ENCODE data around the gene TCL1A.

DNA sequence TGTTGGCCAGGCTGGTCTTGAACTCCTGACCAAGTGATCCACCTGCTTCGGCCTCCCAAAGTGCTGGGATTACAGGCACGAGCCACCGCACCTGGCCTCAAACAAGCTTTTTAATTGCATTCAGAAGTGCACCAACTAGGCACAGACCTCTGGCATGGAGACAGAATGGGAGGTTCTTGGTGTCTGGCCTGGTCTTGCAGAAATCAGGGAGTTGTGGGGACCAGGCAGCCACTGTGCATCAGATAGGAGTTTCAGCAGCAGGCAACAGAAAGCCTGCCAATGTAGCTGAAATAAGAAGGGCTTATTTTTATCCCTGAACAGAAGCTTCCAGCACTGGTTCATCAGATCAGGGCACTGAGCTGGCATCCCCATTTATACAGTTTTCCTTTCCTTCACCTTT is 49.9 kb downstream of the TCL1A start:
- TF ChIP-seq, protein P1, sequence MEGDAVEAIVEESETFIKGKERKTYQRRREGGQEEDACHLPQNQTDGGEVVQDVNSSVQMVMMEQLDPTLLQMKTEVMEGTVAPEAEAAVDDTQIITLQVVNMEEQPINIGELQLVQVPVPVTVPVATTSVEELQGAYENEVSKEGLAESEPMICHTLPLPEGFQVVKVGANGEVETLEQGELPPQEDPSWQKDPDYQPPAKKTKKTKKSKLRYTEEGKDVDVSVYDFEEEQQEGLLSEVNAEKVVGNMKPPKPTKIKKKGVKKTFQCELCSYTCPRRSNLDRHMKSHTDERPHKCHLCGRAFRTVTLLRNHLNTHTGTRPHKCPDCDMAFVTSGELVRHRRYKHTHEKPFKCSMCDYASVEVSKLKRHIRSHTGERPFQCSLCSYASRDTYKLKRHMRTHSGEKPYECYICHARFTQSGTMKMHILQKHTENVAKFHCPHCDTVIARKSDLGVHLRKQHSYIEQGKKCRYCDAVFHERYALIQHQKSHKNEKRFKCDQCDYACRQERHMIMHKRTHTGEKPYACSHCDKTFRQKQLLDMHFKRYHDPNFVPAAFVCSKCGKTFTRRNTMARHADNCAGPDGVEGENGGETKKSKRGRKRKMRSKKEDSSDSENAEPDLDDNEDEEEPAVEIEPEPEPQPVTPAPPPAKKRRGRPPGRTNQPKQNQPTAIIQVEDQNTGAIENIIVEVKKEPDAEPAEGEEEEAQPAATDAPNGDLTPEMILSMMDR (conservative IDR thresholded peaks at IDR 0.05) = no peak
- no peak for TF ChIP-seq EZH2 (IDR thresholded peaks at IDR 0.05; ENCODE audit: low read depth)

All from PC-9 (cell line).